Erythroblast (primary cell): ENCODE results near the gene MBOAT1.

Source experiments
- GATA1 ChIP-seq: IDR thresholded peaks from 2 replicates; pipeline ENCODE4 v1.6.1; 2011; ENCODE audit warnings: low read depth, mild to moderate bottlenecking, control low read depth, low read length, moderate library complexity
- POLR2A ChIP-seq: IDR thresholded peaks from 2 replicates; pipeline ENCODE4 v1.6.1; 2011; ENCODE audit warnings: mild to moderate bottlenecking, low read length

- TF ChIP-seq POLR2A = no peak
- no peak for TF ChIP-seq GATA1
These were observed 41.7 kb downstream of the MBOAT1 start for GRCh38 chr6:20170455-20171148.
